Parathyroid adenoma (tissue), 2 donors: Measurements from ENCODE around the gene ELL.

ENCODE experiments used
- H2AFZ ChIP-seq: fragments of 300-600 bp; sonication (generic); one replicate; pipeline ENCODE4 v1.7.0; 2017; ENCODE audit warnings: antibody characterized with exemption, mild to moderate bottlenecking
- H3K27ac ChIP-seq: fragments of 300-600 bp; sonication (generic); one replicate; pipeline ENCODE4 v1.7.0; 2017
- H3K27me3 ChIP-seq: fragments of 300-600 bp; sonication (generic); one replicate; pipeline ENCODE4 v1.7.0; 2017; ENCODE audit warnings: low read length; ENCODE audit not compliant: control insufficient read depth, insufficient read depth
- H3K36me3 ChIP-seq: fragments of 300-600 bp; sonication (generic); one replicate; pipeline ENCODE4 v1.7.0; 2017; ENCODE audit warnings: low read length; ENCODE audit not compliant: control insufficient read depth, insufficient read depth
- H3K4me1 ChIP-seq: fragments of 300-600 bp; sonication (generic); one replicate; pipeline ENCODE4 v1.7.0; 2017; ENCODE audit warnings: control low read depth
- H3K4me2 ChIP-seq: fragments of 300-600 bp; sonication (generic); one replicate; pipeline ENCODE4 v1.7.0; 2017; ENCODE audit warnings: low read length
- H3K4me3 ChIP-seq: fragments of 300-600 bp; sonication (generic); one replicate; pipeline ENCODE4 v1.7.0; 2017; ENCODE audit warnings: low read depth, low read length
- H3K79me2 ChIP-seq: fragments of 300-600 bp; sonication (generic); one replicate; pipeline ENCODE4 v1.7.0; 2017; ENCODE audit warnings: control low read depth
- H3K9ac ChIP-seq: fragments of 300-600 bp; sonication (generic); one replicate; pipeline ENCODE4 v1.7.0; 2017; ENCODE audit warnings: mild to moderate bottlenecking
- H3K9me3 ChIP-seq: fragments of 300-600 bp; sonication (generic); one replicate; pipeline ENCODE4 v1.7.0; 2017; ENCODE audit warnings: low read length; ENCODE audit not compliant: control insufficient read depth
- TF ChIP-seq, protein P1 (sequence below): fragments of 300-600 bp; sonication (generic); IDR thresholded peaks from one replicate; pipeline ENCODE4 v1.7.0; 2017; ENCODE audit warnings: antibody characterized with exemption, mild to moderate bottlenecking
- donor health status: primary hyperparathyroidism.

The ELL gene

DNA sequence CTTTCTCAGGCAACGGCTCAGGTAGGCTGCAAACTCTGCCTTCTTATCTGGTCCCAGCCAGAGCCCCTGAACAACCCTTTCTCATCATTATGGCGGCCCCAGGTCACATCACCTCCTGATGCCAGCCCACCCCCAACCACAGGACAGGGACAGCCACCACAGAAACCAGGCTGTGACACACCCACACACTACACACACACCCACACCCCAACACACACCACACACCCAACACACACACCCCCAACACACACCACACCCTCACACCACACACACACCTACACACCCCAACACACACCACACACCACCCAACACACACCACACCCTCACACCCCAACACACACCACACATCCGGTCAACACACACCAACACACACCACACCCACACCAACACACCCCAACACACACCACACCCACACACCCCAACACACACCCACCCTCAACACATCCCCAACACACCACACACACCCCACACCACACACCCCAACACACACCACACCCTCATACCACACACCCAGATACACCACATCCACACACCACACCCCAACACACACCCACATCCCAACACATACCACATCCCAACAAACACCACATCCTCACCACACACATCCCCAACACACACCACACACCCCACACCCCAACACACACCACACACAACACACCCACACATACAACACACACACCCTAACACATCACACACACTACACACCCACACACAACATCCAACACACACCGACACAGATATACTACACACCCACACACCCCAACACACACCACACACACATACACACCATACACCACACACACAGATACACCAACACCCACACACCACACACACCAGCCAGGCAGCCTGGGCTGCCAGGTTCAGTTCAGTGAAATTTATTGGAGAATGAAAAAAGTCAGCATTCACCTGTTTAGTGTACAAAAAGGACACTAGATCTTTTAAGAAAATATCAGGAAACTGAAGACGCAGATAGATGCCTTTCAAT is 79.8 kb downstream of the ELL start:
- no peak overlapping the region for H2AFZ ChIP-seq
- H3K4me2 ChIP-seq = no peak overlapping the region
- H3K79me2 ChIP-seq = peaks cover 9% of the 10 kb centered on the region
- H3K36me3 ChIP-seq = no peaks in the 10 kb centered on the region
- TF ChIP-seq, protein P1, sequence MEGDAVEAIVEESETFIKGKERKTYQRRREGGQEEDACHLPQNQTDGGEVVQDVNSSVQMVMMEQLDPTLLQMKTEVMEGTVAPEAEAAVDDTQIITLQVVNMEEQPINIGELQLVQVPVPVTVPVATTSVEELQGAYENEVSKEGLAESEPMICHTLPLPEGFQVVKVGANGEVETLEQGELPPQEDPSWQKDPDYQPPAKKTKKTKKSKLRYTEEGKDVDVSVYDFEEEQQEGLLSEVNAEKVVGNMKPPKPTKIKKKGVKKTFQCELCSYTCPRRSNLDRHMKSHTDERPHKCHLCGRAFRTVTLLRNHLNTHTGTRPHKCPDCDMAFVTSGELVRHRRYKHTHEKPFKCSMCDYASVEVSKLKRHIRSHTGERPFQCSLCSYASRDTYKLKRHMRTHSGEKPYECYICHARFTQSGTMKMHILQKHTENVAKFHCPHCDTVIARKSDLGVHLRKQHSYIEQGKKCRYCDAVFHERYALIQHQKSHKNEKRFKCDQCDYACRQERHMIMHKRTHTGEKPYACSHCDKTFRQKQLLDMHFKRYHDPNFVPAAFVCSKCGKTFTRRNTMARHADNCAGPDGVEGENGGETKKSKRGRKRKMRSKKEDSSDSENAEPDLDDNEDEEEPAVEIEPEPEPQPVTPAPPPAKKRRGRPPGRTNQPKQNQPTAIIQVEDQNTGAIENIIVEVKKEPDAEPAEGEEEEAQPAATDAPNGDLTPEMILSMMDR = no peak
- H3K9me3 ChIP-seq = no peaks in the 10 kb centered on the region
- H3K27ac ChIP-seq = no peak overlapping the region
- no peak overlapping the region for H3K9ac ChIP-seq
- no peak overlapping the region for H3K4me3 ChIP-seq
- H3K27me3 ChIP-seq = no peaks in the 10 kb centered on the region
- H3K4me1 ChIP-seq = peaks cover 14% of the 10 kb centered on the region

DNA sequence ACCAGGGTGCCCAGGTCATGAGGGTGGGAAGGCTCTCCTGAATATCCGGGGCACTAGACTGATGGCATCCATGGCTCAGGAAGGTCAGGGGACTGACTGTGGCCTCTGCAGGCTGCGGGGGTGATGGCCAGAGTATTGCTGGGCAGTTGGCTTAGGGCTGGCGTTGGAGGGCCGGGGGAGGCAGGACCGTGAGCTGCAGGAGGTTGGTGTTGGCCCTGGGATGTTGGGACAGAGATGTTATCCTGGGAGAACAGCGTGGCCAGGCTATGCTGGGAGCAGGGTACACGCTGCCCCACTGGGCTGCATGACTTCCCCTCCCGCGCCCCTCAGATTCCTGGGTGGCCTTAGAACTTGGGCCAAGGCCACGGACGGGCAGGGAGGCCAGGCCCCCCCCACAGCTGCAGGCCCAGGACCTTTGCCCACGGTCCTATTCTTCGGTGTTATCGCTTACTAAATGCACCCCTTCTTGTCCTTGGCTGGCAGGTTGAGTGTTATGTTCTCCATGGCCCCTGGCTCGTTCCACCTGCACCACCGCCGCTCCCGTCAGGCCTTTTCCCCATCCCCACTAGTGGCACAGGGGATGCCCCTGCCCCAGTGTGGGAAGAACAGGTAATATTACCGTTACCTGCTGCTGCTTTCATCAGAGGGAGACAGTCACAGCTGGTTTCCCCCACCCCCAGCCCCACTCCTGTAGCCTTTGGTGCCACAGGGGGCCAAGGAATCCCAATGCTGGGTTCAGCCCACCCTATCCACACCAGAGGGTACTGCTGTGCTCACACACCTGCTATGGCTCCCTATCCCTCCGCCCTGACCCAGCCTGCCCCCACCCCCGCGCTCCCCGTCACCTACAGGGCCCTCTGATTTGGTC is 80.7 kb downstream of the ELL start:
- peaks cover 14% of the 10 kb centered on the region for H3K4me1 ChIP-seq
- no peaks in the 10 kb centered on the region for H3K9me3 ChIP-seq
- H3K79me2 ChIP-seq = peaks cover 9% of the 10 kb centered on the region
- H3K27me3 ChIP-seq = no peaks in the 10 kb centered on the region
- TF ChIP-seq, protein P1 = no peak
- H3K4me3 ChIP-seq = no peak overlapping the region
- H2AFZ ChIP-seq = no peak overlapping the region
- no peaks in the 10 kb centered on the region for H3K36me3 ChIP-seq
- H3K27ac ChIP-seq = no peak overlapping the region
- H3K4me2 ChIP-seq = no peak overlapping the region
- H3K9ac ChIP-seq = no peak overlapping the region

DNA sequence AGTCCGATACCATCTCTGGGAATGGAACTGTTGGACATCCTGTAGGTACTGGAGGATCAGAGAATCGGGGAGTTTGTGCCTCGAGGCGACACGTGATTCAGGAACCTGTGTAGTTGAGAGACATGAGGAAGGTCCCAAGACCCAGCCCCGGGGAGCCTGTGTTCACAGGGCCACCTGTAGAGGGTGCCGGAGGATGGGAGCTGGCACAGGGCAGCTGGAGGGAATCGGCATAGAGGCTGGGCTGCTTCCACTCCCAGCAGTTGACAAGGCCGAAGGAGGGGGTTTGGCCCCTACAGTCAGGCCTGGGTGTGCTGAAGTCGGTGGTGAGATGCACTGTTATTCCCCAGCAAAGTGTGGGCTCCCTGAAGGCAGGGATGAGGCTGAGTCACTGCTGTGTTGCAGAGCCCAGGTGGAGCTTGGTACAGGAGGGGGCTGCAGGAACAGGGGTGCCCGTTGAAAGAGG is 81.4 kb downstream of the ELL start:
- Histone ChIP-seq H3K36me3 (no peaks in the 10 kb centered on the region), H3K4me2 (no peak overlapping the region)

DNA sequence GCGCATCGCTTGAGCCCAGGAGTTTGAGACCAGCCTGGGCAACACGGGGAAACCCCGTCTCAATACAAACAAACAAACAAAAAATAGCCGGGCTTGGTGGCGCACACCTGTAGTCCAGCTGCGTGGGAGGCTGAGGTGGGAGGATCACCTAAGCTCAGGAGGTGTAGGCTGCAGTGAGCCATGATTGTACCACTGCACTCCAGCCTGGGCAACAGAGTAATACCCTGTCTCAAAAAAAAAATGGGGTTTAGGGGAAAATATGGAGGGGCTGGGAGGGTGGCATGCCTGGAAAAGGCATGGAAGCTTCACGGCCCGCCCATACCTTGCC is 82.0 kb downstream of the ELL start:
- no peaks in the 10 kb centered on the region for H3K36me3 ChIP-seq
- no peaks in the 10 kb centered on the region for H3K9me3 ChIP-seq
- peaks cover 14% of the 10 kb centered on the region for H3K4me1 ChIP-seq
- peaks cover 7% of the 10 kb centered on the region for H3K79me2 ChIP-seq
- no peaks in the 10 kb centered on the region for H3K27me3 ChIP-seq
- no peak overlapping the region for H3K4me3 ChIP-seq
- H3K9ac ChIP-seq = no peak overlapping the region
- no peak overlapping the region for H3K27ac ChIP-seq
- H3K4me2 ChIP-seq = no peak overlapping the region
- no peak overlapping the region for H2AFZ ChIP-seq
- TF ChIP-seq, protein P1 = no peak

More for the DNA sequence above, 81.4 kb downstream of the ELL start:
- no peaks in the 10 kb centered on the region for H3K27me3 ChIP-seq
- H3K79me2 ChIP-seq = peaks cover 9% of the 10 kb centered on the region
- peaks cover 14% of the 10 kb centered on the region for H3K4me1 ChIP-seq
- H3K9me3 ChIP-seq = no peaks in the 10 kb centered on the region
- H3K4me3 ChIP-seq = no peak overlapping the region
- H3K9ac ChIP-seq = no peak overlapping the region
- no peak overlapping the region for H3K27ac ChIP-seq
- H2AFZ ChIP-seq = no peak overlapping the region
- TF ChIP-seq, protein P1 = no peak
